Large intestine (tissue), 3 donors: Measurements from ENCODE around the gene CCNE1. TPM values are rescaled to one million over a fixed set of nuclear protein-coding genes. Genes with fewer than 3 reads are reported as not detected.

Experiments used
- DNase-seq, 2 donors: peaks; one replicate each; pipeline versions ENCODE4 v3.0.0 to v3.0.0-alpha.2; 2013
- H3K27ac ChIP-seq: one replicate; pipeline ENCODE4 v1.5.1; 2013; ENCODE audit warnings: low read length
- H3K27me3 ChIP-seq: 2 replicates; pipeline ENCODE4 v1.6.1; 2013; ENCODE audit warnings: low read length; ENCODE audit not compliant: control insufficient read depth, insufficient read depth
- H3K36me3 ChIP-seq: 2 replicates; pipeline ENCODE4 v1.6.1; 2013; ENCODE audit warnings: low read length; ENCODE audit not compliant: control insufficient read depth, insufficient read depth
- H3K4me1 ChIP-seq: one replicate; pipeline ENCODE4 v1.6.1; 2013; ENCODE audit warnings: low read length; ENCODE audit not compliant: control insufficient read depth, insufficient read depth
- H3K4me3 ChIP-seq: one replicate; pipeline ENCODE4 v1.5.1; 2013; ENCODE audit warnings: low read length
- H3K9me3 ChIP-seq: one replicate; pipeline ENCODE4 v1.6.1; 2013; ENCODE audit warnings: mild to moderate bottlenecking, low read depth, low read length, moderate library complexity; ENCODE audit not compliant: control insufficient read depth
- WGBS: methylation state at CpG from one replicate; pipeline ENCODE4 v1.1.5; 2013; ENCODE audit warnings: low lambda C conversion rate; ENCODE audit not compliant: insufficient coverage; 5-methylcytosine and 5-hydroxymethylcytosine counted together
- polyA plus RNA-seq: library from polyadenylated mRNA; unstranded; fragments of 120-200 nt; gene quantifications from one replicate; pipeline ENCODE4 v1.2.1, GENCODE V29; 2013

CCNE1 gene
- polyA plus RNA-seq, 1 donor, result 6.4 TPM

DNA sequence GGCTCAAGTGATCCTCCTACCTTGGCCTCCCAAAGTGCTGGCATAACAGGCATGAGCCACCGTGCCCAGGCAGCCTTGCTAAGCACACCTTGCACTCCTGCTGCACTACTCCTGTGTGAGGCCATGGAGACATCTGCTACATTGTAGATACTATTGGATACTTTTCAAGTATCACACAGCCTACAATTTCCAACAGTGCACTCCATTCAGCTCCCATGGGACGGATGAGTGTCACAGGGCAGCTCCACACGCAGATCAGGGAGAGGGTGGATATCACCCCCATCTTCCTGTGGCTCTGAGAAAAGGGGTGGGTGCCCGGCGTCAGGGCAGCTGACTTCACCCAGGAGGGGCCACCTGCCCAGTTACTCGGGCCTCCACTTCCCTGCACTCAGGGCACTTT is 39.1 kb upstream of the CCNE1 start:
- no peak for DNase-seq
- Histone ChIP-seq H3K27ac (no peak overlapping the region), H3K4me3 (no peak overlapping the region), H3K9me3 (no peaks in the 10 kb centered on the region), H3K36me3 (no peaks in the 10 kb centered on the region), H3K27me3 (no peaks in the 10 kb centered on the region), H3K4me1 (peaks cover 12% of the 10 kb centered on the region)
- WGBS, result no CpG with 5 or more reads among the region's 6 CpGs

DNA sequence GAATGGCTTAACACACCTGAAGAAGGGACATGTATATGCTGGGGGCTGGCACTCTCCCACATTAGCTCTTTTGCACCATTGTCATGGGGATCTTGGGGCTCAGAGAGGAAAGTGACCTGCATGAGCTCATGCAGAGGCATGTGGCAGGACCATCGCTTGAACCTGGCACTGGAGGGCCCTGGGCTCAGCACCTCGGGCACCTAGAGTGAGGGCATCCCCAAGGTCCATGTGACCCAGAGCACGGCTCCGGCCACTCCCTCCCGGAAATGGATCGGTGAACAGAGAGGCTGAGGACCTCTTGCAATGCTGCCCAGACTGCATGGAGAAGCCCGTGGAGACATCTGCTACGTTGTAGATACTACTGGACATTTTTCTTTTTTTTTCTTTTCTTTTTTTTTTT is 38.6 kb upstream of the CCNE1 start:
- Histone ChIP-seq H3K27ac (no peak overlapping the region), H3K36me3 (no peaks in the 10 kb centered on the region), H3K4me1 (peaks cover 12% of the 10 kb centered on the region), H3K27me3 (no peaks in the 10 kb centered on the region), H3K4me3 (no peak overlapping the region), H3K9me3 (no peaks in the 10 kb centered on the region)
- WGBS, result no CpG with 5 or more reads among the region's 8 CpGs
- no peak for DNase-seq

DNA sequence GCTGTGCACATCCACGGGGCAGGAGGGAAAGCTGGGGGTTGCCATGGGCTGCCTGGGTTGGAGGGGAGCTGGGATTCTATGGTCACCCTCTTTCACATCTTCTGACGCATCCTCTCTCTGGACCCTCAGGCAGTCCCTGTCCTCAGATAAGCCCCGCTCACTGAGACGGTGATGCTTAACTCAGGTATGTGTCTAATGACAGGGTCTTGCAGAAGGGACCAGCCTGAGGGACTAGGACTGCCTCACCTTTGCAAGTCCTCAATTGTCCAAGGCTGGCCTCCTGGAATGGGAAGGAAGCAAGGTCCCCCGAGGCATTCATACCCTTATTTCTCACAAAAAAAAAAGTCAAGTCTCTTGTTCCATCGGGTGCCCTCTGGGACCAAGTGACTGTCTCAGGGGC is 37.7 kb upstream of the CCNE1 start:
- H3K4me1 ChIP-seq, result peaks cover 12% of the 10 kb centered on the region
- no peaks in the 10 kb centered on the region for H3K27me3 ChIP-seq
- H3K9me3 ChIP-seq, result no peaks in the 10 kb centered on the region

GRCh38 chr19:29777781-29778309 is 33.9 kb upstream of the CCNE1 start:
- no peak overlapping the region for H3K4me3 ChIP-seq
- no CpG with 5 or more reads among the region's 6 CpGs for WGBS
- no peak for DNase-seq
- no peaks in the 10 kb centered on the region for H3K9me3 ChIP-seq
- H3K27me3 ChIP-seq, result no peaks in the 10 kb centered on the region
- no peaks in the 10 kb centered on the region for H3K36me3 ChIP-seq
- no peak overlapping the region for H3K27ac ChIP-seq
- peaks cover 8% of the 10 kb centered on the region for H3K4me1 ChIP-seq

More for the DNA sequence above, 37.7 kb upstream of the CCNE1 start:
- no peak for DNase-seq
- no peak overlapping the region for H3K4me3 ChIP-seq
- H3K27ac ChIP-seq, result no peak overlapping the region
- H3K36me3 ChIP-seq, result no peaks in the 10 kb centered on the region
- no CpG with 5 or more reads among the region's 6 CpGs for WGBS

GRCh38 chr19:29779921-29780320 is 31.9 kb upstream of the CCNE1 start:
- H3K27me3 ChIP-seq, result no peaks in the 10 kb centered on the region
- H3K9me3 ChIP-seq, result no peaks in the 10 kb centered on the region
- peaks cover 7% of the 10 kb centered on the region for H3K4me1 ChIP-seq
- WGBS, result no CpG with 5 or more reads among the region's 9 CpGs
- DNase-seq, result no peak
- no peaks in the 10 kb centered on the region for H3K36me3 ChIP-seq
- no peak overlapping the region for H3K27ac ChIP-seq
- no peak overlapping the region for H3K4me3 ChIP-seq

DNA sequence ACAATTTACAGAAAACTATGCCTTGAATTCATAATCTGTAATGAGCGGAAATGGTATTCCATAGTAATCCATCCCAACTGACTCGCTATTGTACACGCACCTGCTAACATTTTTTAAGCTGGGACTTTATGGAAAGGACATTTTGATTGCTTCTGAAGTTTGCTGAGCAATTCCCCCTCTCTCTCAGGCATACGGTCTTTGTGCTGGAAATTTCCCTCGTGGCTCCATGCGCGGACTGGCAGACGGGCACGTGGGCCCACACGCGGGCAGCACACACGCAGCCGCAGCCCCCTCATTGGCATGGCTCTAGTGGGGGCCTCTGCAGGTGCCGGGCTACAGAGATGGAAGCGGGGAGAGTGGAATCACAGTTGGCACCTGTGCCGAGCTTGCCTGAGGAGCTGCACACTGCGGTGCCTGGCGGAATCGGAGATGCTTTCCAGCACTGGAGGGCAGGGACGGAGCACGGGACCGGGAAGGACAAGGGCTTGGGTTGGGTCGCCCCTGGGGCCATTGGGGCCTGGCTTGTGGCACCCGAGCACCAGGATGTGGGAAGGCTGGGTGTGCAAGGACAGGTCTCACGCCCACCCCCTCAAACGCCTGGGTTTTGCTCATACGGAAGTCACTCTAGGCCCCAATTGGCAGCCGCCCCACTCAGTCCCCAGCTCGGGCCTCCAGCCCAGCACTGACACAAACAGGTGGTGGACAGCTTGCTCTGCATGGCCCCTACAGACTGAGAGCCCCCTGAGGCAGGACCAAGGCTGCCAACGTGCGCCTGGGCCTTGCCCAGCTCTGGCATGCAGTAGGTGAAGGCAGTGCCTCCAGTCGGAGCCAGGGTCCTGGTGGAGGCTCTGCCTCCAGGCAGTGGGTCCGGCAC is 30.2 kb upstream of the CCNE1 start:
- H3K4me3 ChIP-seq, result no peak overlapping the region
- no peaks in the 10 kb centered on the region for H3K27me3 ChIP-seq
- no peaks in the 10 kb centered on the region for H3K9me3 ChIP-seq
- H3K27ac ChIP-seq, result no peak overlapping the region
- no peak for DNase-seq
- H3K4me1 ChIP-seq, result no peaks in the 10 kb centered on the region
- no peaks in the 10 kb centered on the region for H3K36me3 ChIP-seq
- no CpG with 5 or more reads among the region's 33 CpGs for WGBS

GRCh38 chr19:29782260-29782580 is 29.6 kb upstream of the CCNE1 start:
- no peaks in the 10 kb centered on the region for H3K4me1 ChIP-seq
- H3K27ac ChIP-seq, result no peak overlapping the region
- H3K9me3 ChIP-seq, result no peaks in the 10 kb centered on the region
- no peak for DNase-seq
- H3K27me3 ChIP-seq, result no peaks in the 10 kb centered on the region
- H3K4me3 ChIP-seq, result no peak overlapping the region
- H3K36me3 ChIP-seq, result no peaks in the 10 kb centered on the region
- WGBS, result no CpG with 5 or more reads among the region's 13 CpGs

- Histone ChIP-seq H3K27me3 (no peaks in the 10 kb centered on the region), H3K4me1 (no peaks in the 10 kb centered on the region), H3K27ac (no peak overlapping the region), H3K9me3 (no peaks in the 10 kb centered on the region), H3K36me3 (no peaks in the 10 kb centered on the region), H3K4me3 (no peak overlapping the region)
- no CpG with 5 or more reads among the region's 12 CpGs for whole genome bisulfite sequencing
- DNase-seq, result no peak
Observed at GRCh38 chr19:29783627-29784190, 28.1 kb upstream of the CCNE1 start.

DNA sequence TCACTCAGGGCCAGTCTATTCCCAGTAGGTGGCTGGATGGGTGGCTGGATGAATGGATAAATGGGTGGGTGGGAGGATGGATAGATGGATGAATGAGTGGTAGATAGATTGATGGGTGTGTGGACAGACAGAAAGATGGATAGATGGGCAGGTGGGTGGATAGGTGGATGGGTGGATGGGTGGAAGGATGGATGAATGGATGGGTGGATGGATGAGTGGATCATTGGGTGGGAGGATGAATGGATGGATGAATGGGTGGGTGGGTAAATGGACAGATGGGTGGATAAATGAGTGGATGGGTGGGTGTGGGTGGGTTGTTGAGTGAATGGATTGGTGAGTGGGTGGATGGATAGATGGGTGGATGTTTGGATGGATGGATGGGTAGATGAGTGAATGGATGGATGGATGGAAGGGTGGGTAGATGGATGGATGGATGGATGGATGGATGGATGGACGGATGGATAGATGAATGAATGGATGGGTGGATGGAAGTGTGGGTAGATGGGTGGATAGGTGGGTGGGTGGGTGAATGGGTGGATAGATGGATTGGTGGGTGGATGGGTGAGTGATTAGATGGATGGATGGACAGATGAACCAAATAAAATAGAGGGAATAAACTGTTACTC is 27.1 kb upstream of the CCNE1 start:
- H3K27me3 ChIP-seq, result no peaks in the 10 kb centered on the region
- DNase-seq, result no peak
- no CpG with 5 or more reads among the region's 1 CpG for WGBS

GRCh38 chr19:29785360-29785759 is 26.4 kb upstream of the CCNE1 start:
- H3K4me1 ChIP-seq, result no peaks in the 10 kb centered on the region
- no peaks in the 10 kb centered on the region for H3K36me3 ChIP-seq
- H3K9me3 ChIP-seq, result no peaks in the 10 kb centered on the region
- no peak for DNase-seq
- no peaks in the 10 kb centered on the region for H3K27me3 ChIP-seq
- no peak overlapping the region for H3K27ac ChIP-seq
- H3K4me3 ChIP-seq, result no peak overlapping the region
- 100% methylated on average over 2 of the region's 5 CpGs for WGBS

More for the DNA sequence above, 27.1 kb upstream of the CCNE1 start:
- Histone ChIP-seq H3K4me3 (no peak overlapping the region), H3K4me1 (no peaks in the 10 kb centered on the region), H3K36me3 (no peaks in the 10 kb centered on the region), H3K27ac (no peak overlapping the region), H3K9me3 (no peaks in the 10 kb centered on the region)
